Activated CD8-positive, alpha-beta memory T cell treated with anti-CD3 and anti-CD28 coated beads, Interleukin-2, amount 50 U/mL, for 1 hour (primary cell): ENCODE data around the gene ITGA5.

ENCODE experiments used
- DNase-seq: peaks from one replicate; pipeline ENCODE4 v3.0.0-alpha.2; 2020; ENCODE audit errors: extremely low read depth

Gene ITGA5

GRCh38 chr12:54419088-54419887, at the start of gene ITGA5:
Gene ITGA5 (minus strand): TSS chr12:54419266. CDS start chr12:54419198, 68 bp downstream.
- no peak for DNase-seq

- DNase-seq, result no peak
These were observed 46.9 kb upstream of the ITGA5 start for GRCh38 chr12:54465857-54466523.

GRCh38 chr12:54463484-54463883, 44.4 kb upstream of the ITGA5 start:
- no peak for DNase-seq

- DNase-seq, result no peak
These were observed 44.0 kb upstream of the ITGA5 start for GRCh38 chr12:54463034-54463433.

GRCh38 chr12:54460317-54460923, 41.4 kb upstream of the ITGA5 start:
- no peak for DNase-seq

- no peak for DNase-seq
These were observed 40.3 kb upstream of the ITGA5 start for GRCh38 chr12:54459355-54459754.

- DNase-seq, result no peak
These were observed 36.8 kb upstream of the ITGA5 start for GRCh38 chr12:54455760-54456469.

GRCh38 chr12:54452628-54453027, 33.6 kb upstream of the ITGA5 start:
- DNase-seq, result no peak

GRCh38 chr12:54448344-54448743, 29.3 kb upstream of the ITGA5 start:
- no peak for DNase-seq

GRCh38 chr12:54447917-54448316, 28.9 kb upstream of the ITGA5 start:
- no peak for DNase-seq

- no peak for DNase-seq
These were observed 25.1 kb upstream of the ITGA5 start for GRCh38 chr12:54444206-54444605.

- DNase-seq, result no peak
These were observed 24.4 kb upstream of the ITGA5 start for GRCh38 chr12:54443446-54443845.

- DNase-seq, result no peak
These were observed 23.9 kb upstream of the ITGA5 start for GRCh38 chr12:54442961-54443360.

- DNase-seq, result no peak
These were observed 23.0 kb upstream of the ITGA5 start for GRCh38 chr12:54442099-54442498.

GRCh38 chr12:54439521-54440255, 20.6 kb upstream of the ITGA5 start:
- DNase-seq, result no peak

- no peak for DNase-seq
These were observed 20.0 kb upstream of the ITGA5 start for GRCh38 chr12:54439096-54439495.

- DNase-seq, result no peak
These were observed 19.5 kb upstream of the ITGA5 start for GRCh38 chr12:54438517-54438916.

- DNase-seq, result no peak
These were observed 18.6 kb upstream of the ITGA5 start for GRCh38 chr12:54437697-54438096.

- DNase-seq, result no peak
These were observed 18.2 kb upstream of the ITGA5 start for GRCh38 chr12:54437243-54437642.

- DNase-seq, result no peak
These were observed 13.7 kb upstream of the ITGA5 start for GRCh38 chr12:54432815-54433164.

- DNase-seq, result no peak
These were observed 13.1 kb upstream of the ITGA5 start for GRCh38 chr12:54431911-54432814.
